IPS-15b (cell line): Measurements from ENCODE around the gene NKAIN2.
"Not testable (repeated sequence)": the region's sequence is repeated elsewhere in the genome, so short reads cannot be mapped to it uniquely, and the experiment has no call there.

Source experiments
- H3K27me3 ChIP-seq: one replicate; pipeline ENCODE4 v1.6.1; 2013; ENCODE audit warnings: low read length; ENCODE audit not compliant: control insufficient read depth, insufficient read depth
- H3K36me3 ChIP-seq: one replicate; pipeline ENCODE4 v1.6.1; 2013; ENCODE audit warnings: low read length; ENCODE audit not compliant: control insufficient read depth, insufficient read depth
- H3K4me1 ChIP-seq: one replicate; pipeline ENCODE4 v1.6.1; 2013; ENCODE audit warnings: mild to moderate bottlenecking, low read length; ENCODE audit not compliant: control insufficient read depth, insufficient read depth
- H3K4me3 ChIP-seq: one replicate; pipeline ENCODE4 v1.5.1; 2013; ENCODE audit warnings: low read depth, low read length
- H3K9ac ChIP-seq: one replicate; pipeline ENCODE4 v1.6.1; 2013; ENCODE audit warnings: low read depth, mild to moderate bottlenecking, low read length
- H3K9me3 ChIP-seq: one replicate; pipeline ENCODE4 v1.6.1; 2013; ENCODE audit warnings: mild to moderate bottlenecking, low read length; ENCODE audit not compliant: control insufficient read depth, insufficient read depth

NKAIN2 gene

DNA sequence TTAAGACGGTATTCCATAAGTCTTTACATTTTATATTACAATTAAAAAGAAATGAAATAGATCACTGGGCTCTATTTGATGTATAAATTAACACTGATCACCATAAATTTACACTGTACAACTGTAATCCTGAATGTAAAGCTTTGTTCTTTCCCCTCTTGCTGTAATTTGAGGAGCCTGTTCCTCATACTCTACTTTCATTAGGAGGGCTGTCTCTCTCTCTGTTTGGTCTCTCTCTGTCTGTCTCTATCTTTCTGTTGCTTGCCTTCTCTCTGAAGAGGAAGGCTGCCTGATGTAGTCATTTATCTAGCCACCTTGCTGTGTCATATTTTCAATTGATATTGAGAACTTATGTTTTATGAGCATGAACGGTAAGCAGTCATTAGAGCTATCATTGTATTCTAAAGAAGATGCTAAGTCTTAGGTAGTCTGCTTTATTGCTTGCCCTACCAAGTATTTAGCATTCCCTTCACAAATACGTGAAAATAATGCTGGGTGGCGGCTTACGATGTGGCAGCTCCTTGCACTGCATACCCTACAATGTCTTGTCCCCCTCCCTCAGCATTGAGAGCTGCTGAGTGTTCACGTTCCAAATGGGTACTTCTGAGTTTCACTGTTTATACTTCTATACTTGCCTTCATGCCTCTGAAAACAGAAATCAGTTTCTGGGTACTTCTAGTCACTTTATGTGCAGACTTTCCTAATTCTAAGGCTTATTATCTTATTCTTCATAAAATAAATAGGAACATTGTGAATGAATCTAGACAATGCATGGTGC lies 205.5 kb downstream of the NKAIN2 start:
- Histone ChIP-seq H3K4me1 (no peaks in the 10 kb centered on the region), H3K9ac (no peak overlapping the region), H3K36me3 (no peaks in the 10 kb centered on the region), H3K4me3 (no peak overlapping the region), H3K9me3 (no peaks in the 10 kb centered on the region), H3K27me3 (no peaks in the 10 kb centered on the region)

DNA sequence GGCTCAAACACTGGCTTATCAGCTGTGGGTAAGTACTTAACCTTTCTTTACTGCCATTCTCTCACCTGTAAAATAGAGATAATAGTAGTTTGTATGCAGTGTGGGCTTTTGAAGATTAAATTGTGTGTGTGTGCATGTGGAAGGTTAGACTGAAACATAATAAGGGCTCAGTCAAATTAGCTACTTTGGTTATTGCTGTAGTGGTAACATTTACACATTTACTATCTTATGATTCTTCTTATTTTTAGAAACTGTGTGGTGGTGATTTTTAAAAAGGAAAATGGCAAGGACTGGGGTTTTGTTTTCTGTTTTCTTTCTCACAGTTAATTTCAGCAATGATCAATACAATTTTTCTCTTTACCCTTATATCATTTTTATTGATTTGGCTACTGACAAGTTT lies 206.9 kb downstream of the NKAIN2 start:
- H3K27me3 ChIP-seq: no peaks in the 10 kb centered on the region
- H3K4me1 ChIP-seq: no peaks in the 10 kb centered on the region
- H3K9ac ChIP-seq: no peak overlapping the region
- H3K36me3 ChIP-seq: no peaks in the 10 kb centered on the region
- H3K4me3 ChIP-seq: no peak overlapping the region
- no peaks in the 10 kb centered on the region for H3K9me3 ChIP-seq

- Histone ChIP-seq H3K4me1 (no peaks in the 10 kb centered on the region), H3K9ac (no peak overlapping the region), H3K9me3 (no peaks in the 10 kb centered on the region), H3K4me3 (no peak overlapping the region), H3K36me3 (no peaks in the 10 kb centered on the region), H3K27me3 (no peaks in the 10 kb centered on the region)
These were observed 207.5 kb downstream of the NKAIN2 start for GRCh38 chr6:124011180-124011579.

- H3K4me3 ChIP-seq, H3K36me3 ChIP-seq, H3K9me3 ChIP-seq, H3K9ac ChIP-seq, H3K4me1 ChIP-seq, H3K27me3 ChIP-seq: not testable (repeated sequence)
These were observed 218.4 kb downstream of the NKAIN2 start for GRCh38 chr6:124022051-124022450.

DNA sequence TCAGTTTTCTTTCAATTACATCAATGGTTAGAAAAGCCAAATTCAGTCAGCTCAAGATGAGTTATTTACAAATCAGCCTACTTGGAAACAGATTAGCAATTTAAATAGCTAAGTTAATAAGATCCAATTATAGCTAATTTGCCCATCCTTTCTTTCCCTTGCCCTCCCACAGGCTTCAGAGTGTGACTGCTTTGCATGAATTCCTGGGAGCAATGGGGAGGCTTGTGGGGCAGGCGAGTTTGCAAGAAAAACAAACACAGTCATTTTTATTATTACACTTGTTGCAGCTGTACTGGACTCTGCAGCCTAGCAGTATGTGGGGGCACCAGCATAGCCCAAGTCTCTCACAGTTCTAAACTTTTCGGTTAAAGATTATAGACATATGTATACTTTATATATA lies 219.0 kb downstream of the NKAIN2 start:
- Histone ChIP-seq H3K27me3 (no peaks in the 10 kb centered on the region), H3K4me1 (no peaks in the 10 kb centered on the region), H3K9me3 (no peaks in the 10 kb centered on the region), H3K9ac (no peak overlapping the region), H3K4me3 (no peak overlapping the region), H3K36me3 (no peaks in the 10 kb centered on the region)

DNA sequence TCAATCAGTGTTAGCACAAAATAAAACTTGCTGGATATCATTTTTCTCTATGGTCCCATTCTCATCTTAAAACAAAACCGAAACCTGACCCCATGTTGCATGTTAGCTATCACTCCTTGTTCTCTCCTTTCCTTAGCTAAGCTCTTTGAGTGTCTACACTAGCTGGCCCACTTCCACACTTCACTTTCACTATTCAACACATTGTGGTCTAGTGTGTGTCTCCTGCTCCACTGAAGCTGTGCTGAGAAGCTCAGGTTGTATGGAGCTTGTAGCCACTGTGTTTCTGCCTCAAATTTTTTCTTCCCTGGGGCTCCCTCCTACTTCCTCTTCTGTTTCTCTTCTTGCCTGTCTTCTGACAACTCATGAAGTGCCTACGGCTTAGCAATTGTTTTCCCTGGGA lies 223.0 kb downstream of the NKAIN2 start:
- Histone ChIP-seq H3K36me3 (no peaks in the 10 kb centered on the region), H3K9me3 (no peaks in the 10 kb centered on the region), H3K27me3 (no peaks in the 10 kb centered on the region), H3K4me3 (no peak overlapping the region), H3K9ac (no peak overlapping the region), H3K4me1 (no peaks in the 10 kb centered on the region)

DNA sequence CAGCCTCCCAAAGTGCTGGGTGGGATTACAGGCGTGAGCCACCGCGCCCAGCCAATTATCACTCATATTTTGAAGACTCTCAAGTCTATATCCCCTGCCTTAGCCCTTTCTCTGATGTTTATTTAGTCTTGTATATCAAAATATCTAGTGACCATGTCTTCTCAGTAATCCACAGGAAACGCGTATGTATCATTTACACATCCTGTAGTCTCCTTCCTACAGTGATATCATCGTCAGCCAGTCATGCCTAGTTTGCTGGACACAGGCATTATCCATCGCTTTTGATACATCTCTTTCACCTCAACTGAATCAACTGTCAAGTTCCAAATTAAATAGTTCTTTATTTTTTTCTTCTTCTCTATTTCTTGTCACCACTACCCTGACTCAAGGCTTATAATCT lies 223.7 kb downstream of the NKAIN2 start:
- Histone ChIP-seq H3K4me3 (no peak overlapping the region), H3K36me3 (no peaks in the 10 kb centered on the region), H3K9me3 (no peaks in the 10 kb centered on the region), H3K4me1 (no peaks in the 10 kb centered on the region), H3K9ac (no peak overlapping the region), H3K27me3 (no peaks in the 10 kb centered on the region)

DNA sequence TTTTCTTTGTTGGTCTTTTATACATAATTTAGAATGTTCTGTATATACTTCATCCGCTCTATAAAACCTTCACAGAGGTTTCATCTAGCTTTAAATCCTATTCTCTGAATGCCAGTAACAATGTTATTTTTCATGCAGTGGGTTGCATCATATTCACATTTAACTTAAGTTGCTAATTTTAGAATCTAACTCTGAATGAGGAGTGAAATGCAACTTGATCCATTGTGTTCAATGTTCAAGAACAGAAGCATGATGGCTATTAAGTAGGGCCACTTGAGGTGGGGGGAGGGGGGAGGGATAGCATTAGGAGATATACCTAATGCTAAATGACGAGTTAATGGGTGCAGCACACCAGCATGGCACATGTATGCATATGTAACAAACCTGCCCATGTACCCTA lies 224.5 kb downstream of the NKAIN2 start:
- Histone ChIP-seq H3K4me3 (no peak overlapping the region), H3K27me3 (no peaks in the 10 kb centered on the region), H3K36me3 (no peaks in the 10 kb centered on the region), H3K4me1 (no peaks in the 10 kb centered on the region), H3K9ac (no peak overlapping the region), H3K9me3 (no peaks in the 10 kb centered on the region)

DNA sequence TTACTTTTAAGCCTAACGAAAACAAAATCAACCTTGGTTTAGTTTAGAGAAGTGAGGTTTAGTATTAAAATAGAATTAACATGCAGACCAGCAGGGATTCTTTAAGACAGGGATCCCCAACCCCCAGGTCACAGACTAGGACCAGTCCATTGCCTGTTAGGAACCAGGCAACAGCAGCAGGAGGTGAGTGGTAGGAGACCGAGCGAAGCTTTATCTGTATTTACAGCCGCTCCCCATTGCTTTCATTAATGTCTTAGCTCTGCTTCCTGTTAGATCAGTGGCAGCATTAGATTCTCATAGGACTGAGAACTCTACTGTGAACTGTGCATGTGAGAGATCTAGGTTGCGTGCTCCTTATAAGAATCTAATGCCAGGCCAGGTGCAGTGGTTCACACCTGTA lies 225.9 kb downstream of the NKAIN2 start:
- Histone ChIP-seq H3K27me3 (no peaks in the 10 kb centered on the region), H3K36me3 (no peaks in the 10 kb centered on the region), H3K4me3 (no peak overlapping the region), H3K4me1 (no peaks in the 10 kb centered on the region), H3K9me3 (no peaks in the 10 kb centered on the region), H3K9ac (no peak overlapping the region)

DNA sequence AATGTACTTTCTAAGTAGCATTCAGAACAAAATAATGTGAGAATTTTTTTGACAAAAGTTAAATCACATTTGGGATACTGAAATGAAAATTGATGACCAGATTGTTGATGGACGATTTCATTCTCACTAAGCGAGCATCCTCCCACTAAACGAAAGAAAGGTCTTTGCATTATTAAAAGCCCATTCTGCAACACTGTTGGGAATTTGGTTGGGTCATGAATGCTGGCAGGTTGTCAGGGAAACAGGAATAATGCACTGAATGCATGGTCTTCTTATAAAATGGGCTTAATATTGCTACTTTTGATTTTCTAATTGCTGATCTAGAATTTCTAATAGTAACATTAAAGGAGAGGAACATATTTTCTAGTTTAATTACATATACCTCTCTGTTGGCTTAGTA lies 229.8 kb downstream of the NKAIN2 start:
- H3K9ac ChIP-seq: no peak overlapping the region
- no peaks in the 10 kb centered on the region for H3K4me1 ChIP-seq
- no peaks in the 10 kb centered on the region for H3K27me3 ChIP-seq
- no peaks in the 10 kb centered on the region for H3K9me3 ChIP-seq
- H3K36me3 ChIP-seq: no peaks in the 10 kb centered on the region
- H3K4me3 ChIP-seq: no peak overlapping the region

DNA sequence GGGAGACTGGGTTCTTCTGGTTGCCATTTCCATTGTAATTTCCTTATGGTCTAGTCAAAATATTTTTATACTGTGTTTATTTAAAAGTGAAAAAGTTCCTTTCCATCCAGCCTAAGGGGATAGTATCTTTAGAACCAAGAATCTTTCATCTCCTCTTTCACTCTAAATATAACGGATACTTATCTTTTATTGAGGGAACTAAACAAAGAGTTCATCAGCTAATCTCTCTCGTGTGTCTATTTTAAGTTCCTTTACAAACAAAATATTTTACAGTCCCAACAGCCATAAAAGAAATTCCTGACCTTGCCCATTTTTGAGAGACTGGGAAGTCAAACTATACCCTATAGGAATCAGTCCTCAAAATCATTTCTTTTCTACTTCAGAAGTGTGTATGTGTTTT lies 232.7 kb downstream of the NKAIN2 start:
- H3K4me1 ChIP-seq: no peaks in the 10 kb centered on the region
- no peaks in the 10 kb centered on the region for H3K27me3 ChIP-seq
- H3K9me3 ChIP-seq: no peaks in the 10 kb centered on the region
- H3K4me3 ChIP-seq: no peak overlapping the region
- H3K36me3 ChIP-seq: no peaks in the 10 kb centered on the region
- no peak overlapping the region for H3K9ac ChIP-seq

GRCh38 chr6:124040655-124041054 lies 237.0 kb downstream of the NKAIN2 start:
- H3K36me3 ChIP-seq: no peaks in the 10 kb centered on the region
- H3K27me3 ChIP-seq: no peaks in the 10 kb centered on the region
- H3K9ac ChIP-seq: no peak overlapping the region
- no peak overlapping the region for H3K4me3 ChIP-seq
- H3K4me1 ChIP-seq: no peaks in the 10 kb centered on the region
- H3K9me3 ChIP-seq: no peaks in the 10 kb centered on the region
